HCT116 (cell line): ENCODE data around the gene MBOAT1.

Experiments
- SRF ChIP-seq: IDR thresholded peaks from 2 replicates; pipeline ENCODE4 v1.6.1; 2012; ENCODE audit warnings: low read depth
- TF ChIP-seq, protein P1 (sequence below), 3 experiments: fragments of 200-600 bp in 1 of 3; sonication (generic) in 1 of 3; IDR thresholded peaks in 2 of 3; conservative IDR thresholded peaks in 1 of 3; 2 replicates each; pipeline ENCODE4 v1.5.1; 2012 to 2017; ENCODE audit warnings: low read depth in 2 of 3, low read length in 2 of 3, antibody characterized with exemption in 1 of 3, borderline replicate concordance in 1 of 3, control low read depth in 1 of 3, mild to moderate bottlenecking in 1 of 3, mixed read lengths in 1 of 3, mixed run types in 1 of 3, moderate library complexity in 1 of 3; ENCODE audit not compliant: insufficient read depth in 1 of 3

DNA sequence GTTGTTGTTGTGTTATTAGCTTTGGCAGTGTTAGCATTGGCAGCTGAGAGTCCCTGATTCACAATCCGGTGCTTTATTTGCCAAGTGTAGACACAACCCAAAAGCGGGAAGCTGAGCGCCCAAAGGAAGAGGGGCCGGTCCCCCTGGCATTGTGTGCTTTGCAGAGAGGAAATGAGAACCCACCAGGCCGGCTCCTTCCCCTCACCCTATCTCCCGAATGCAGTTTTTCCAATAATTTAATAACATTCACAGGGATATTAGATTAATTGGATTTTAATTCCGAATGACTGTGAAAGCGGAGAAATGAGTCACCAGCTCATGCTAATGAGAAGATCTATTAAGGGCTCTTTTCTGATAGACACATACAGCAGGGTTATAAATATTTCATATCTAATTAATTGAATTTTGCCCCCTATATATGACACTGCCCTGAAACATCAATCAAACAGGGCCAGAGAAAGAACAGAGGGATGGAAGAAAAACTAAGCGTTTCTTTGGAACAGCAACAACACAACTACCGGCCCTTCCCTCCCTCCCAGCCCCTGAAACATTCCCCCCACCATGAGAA, 143.8 kb downstream of the MBOAT1 start:
- TF ChIP-seq, protein P1, sequence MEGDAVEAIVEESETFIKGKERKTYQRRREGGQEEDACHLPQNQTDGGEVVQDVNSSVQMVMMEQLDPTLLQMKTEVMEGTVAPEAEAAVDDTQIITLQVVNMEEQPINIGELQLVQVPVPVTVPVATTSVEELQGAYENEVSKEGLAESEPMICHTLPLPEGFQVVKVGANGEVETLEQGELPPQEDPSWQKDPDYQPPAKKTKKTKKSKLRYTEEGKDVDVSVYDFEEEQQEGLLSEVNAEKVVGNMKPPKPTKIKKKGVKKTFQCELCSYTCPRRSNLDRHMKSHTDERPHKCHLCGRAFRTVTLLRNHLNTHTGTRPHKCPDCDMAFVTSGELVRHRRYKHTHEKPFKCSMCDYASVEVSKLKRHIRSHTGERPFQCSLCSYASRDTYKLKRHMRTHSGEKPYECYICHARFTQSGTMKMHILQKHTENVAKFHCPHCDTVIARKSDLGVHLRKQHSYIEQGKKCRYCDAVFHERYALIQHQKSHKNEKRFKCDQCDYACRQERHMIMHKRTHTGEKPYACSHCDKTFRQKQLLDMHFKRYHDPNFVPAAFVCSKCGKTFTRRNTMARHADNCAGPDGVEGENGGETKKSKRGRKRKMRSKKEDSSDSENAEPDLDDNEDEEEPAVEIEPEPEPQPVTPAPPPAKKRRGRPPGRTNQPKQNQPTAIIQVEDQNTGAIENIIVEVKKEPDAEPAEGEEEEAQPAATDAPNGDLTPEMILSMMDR (IDR thresholded peaks at IDR 0.05 in 2 of 3, conservative IDR thresholded peaks at IDR 0.05 in 1 of 3; ENCODE audit: borderline replicate concordance in 1 of 3, insufficient read depth in 1 of 3, low read depth in 2 of 3, low read length in 2 of 3) = no peak
- TF ChIP-seq SRF = no peak
